Memory B cell (primary cell): ENCODE measurements around the gene CTRB2.

ENCODE experiments used
- ATAC-seq: fragments of 150-1000 bp; cut with Tn5 transposase; 2 replicates; pipeline ENCODE4 v1.10.0; 2021; ENCODE audit warnings: low read depth, mild to moderate bottlenecking, moderate library complexity
- DNase-seq, 2 donors: peaks; one replicate each; pipeline ENCODE4 v3.0.0; 2022; ENCODE audit warnings: low spot score in 2 of 2
- H3K27ac Mint-ChIP-seq: one replicate; pipeline ENCODE4 v1.8.0; 2022; ENCODE audit warnings: mild to moderate bottlenecking, moderate library complexity, mixed read lengths
- H3K27me3 Mint-ChIP-seq: one replicate; pipeline ENCODE4 v1.8.0; 2022; ENCODE audit warnings: mixed read lengths
- H3K36me3 Mint-ChIP-seq: one replicate; pipeline ENCODE4 v1.8.0; 2022; ENCODE audit warnings: mild to moderate bottlenecking, mixed read lengths
- H3K4me1 Mint-ChIP-seq: one replicate; pipeline ENCODE4 v1.8.0; 2022; ENCODE audit warnings: mixed read lengths
- H3K4me3 Mint-ChIP-seq: one replicate; pipeline ENCODE4 v1.8.0; 2022; ENCODE audit warnings: mild to moderate bottlenecking, moderate library complexity, mixed read lengths
- H3K9me3 Mint-ChIP-seq: one replicate; pipeline ENCODE4 v1.8.0; 2022; ENCODE audit warnings: mixed read lengths

Gene CTRB2

DNA sequence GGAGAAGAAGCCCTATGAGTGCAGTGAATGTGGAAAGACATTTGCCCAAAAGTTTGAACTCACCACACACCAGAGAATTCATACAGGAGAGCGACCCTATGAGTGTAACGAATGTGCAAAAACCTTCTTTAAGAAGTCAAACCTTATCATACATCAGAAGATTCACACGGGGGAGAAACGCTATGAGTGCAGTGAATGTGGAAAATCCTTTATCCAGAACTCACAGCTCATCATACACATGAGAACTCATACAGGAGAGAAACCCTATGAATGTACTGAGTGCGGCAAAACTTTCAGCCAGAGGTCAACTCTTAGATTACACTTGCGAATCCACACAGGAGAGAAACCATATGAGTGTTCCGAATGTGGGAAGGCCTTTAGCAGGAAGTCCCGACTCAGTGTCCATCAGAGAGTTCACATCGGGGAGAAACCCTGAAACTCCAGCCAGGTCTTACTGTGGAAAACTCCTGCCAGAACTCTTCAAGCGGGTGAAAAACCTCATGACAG, 37.0 kb downstream of the CTRB2 start:
- H3K4me1 Mint-ChIP-seq, result no peaks in the 10 kb centered on the region
- H3K9me3 Mint-ChIP-seq, result peaks cover 23% of the 10 kb centered on the region
- peaks cover 62% of the 10 kb centered on the region for H3K36me3 Mint-ChIP-seq
- no peak overlapping the region for H3K4me3 Mint-ChIP-seq
- no peak for ATAC-seq
- H3K27ac Mint-ChIP-seq, result no peak overlapping the region
- DNase-seq, result no peak
- no peaks in the 10 kb centered on the region for H3K27me3 Mint-ChIP-seq

DNA sequence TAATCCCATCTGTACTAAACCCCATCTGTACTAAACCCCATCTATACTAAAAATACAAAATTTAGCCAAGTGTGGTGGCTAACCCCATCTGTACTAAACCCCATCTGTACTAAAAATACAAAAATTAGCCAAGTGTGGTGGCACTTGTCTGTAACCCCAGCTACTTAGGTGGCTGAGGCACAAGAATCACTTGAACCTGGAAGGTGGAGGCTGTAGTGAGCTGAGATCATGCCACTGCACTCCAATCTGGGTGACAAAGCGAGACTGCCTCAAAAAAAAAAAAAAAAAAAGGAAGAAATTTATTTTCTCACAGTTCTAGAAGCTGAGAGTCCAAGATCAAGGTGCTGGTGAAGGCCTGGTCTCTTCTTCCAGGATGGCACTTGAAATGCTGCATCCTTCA, 46.6 kb downstream of the CTRB2 start:
- peaks cover 2% of the 10 kb centered on the region for H3K4me1 Mint-ChIP-seq
- H3K27ac Mint-ChIP-seq, result no peak overlapping the region
- H3K4me3 Mint-ChIP-seq, result no peak overlapping the region
- ATAC-seq (no peak), DNase-seq (no peak)
- H3K27me3 Mint-ChIP-seq, result no peaks in the 10 kb centered on the region
- H3K9me3 Mint-ChIP-seq, result peaks cover 6% of the 10 kb centered on the region
- H3K36me3 Mint-ChIP-seq, result peaks cover 41% of the 10 kb centered on the region
